GM12878 (cell line): ENCODE data around the gene AGAP2.

ENCODE experiments used
- BMI1 ChIP-seq: fragments of 450-650 bp; IDR thresholded peaks from 2 replicates; pipeline ENCODE4 v1.6.1; 2016; ENCODE audit warnings: mild to moderate bottlenecking, moderate library complexity, borderline replicate concordance
- CTCF ChIP-seq, 3 experiments: IDR thresholded peaks in 2 of 3; conservative IDR thresholded peaks in 1 of 3; 2 replicates each; pipeline ENCODE4 v1.5.1; 2011; ENCODE audit warnings: low read depth in 3 of 3, low read length in 3 of 3, mild to moderate bottlenecking in 3 of 3, control low read depth in 2 of 3, moderate library complexity in 2 of 3, inconsistent platforms in 1 of 3, mixed read lengths in 1 of 3; ENCODE audit not compliant: control insufficient read depth in 2 of 3, insufficient read depth in 1 of 3; ENCODE audit errors: extremely low read depth in 1 of 3
- CUX1 ChIP-seq: IDR thresholded peaks from 2 replicates; pipeline ENCODE4 v1.6.1; 2012; ENCODE audit warnings: improper control_type of control experiment, low read depth, low read length; ENCODE audit not compliant: insufficient replicate concordance
- GABPA ChIP-seq: IDR thresholded peaks from 2 replicates; pipeline ENCODE4 v1.6.1; 2014; ENCODE audit warnings: antibody characterized with exemption, low read depth, mild to moderate bottlenecking, inconsistent platforms
- MYC ChIP-seq: IDR thresholded peaks from 2 replicates; pipeline ENCODE4 v1.6.1; 2011; ENCODE audit warnings: mild to moderate bottlenecking, low read length, moderate library complexity, inconsistent platforms; ENCODE audit not compliant: insufficient read depth, insufficient replicate concordance, insufficient read length, severe bottlenecking
- RAD21 ChIP-seq: IDR thresholded peaks from 2 replicates; pipeline ENCODE4 v1.6.1; 2011; ENCODE audit warnings: mild to moderate bottlenecking, low read depth, low read length, moderate library complexity; ENCODE audit not compliant: insufficient read depth

GRCh38 chr12:57737467-57738460 lies 778 bp downstream of the AGAP2 start:
- no peak for TF ChIP-seq CTCF (IDR thresholded peaks at IDR 0.05 in 2 of 3, conservative IDR thresholded peaks at IDR 0.05 in 1 of 3; ENCODE audit: control insufficient read depth in 2 of 3, extremely low read depth in 1 of 3, insufficient read depth in 1 of 3, low read depth in 3 of 3, low read length in 3 of 3)
- TF ChIP-seq BMI1, result no peak
- TF ChIP-seq CUX1, result no peak
- no peak for TF ChIP-seq MYC
- no peak for TF ChIP-seq GABPA
- TF ChIP-seq RAD21, result no peak
